Activated CD4-positive, alpha-beta T cell treated with anti-CD3 and anti-CD28 coated beads, Interleukin-2, amount 10 ng/mL, durations not matched to agents 24 days and 14 days (primary cell): ENCODE results near the gene CCDC188. TPM values are rescaled to one million over a fixed set of nuclear protein-coding genes. Genes with fewer than 3 reads are reported as not detected.

Experiments used
- DNase-seq: peaks from one replicate; pipeline ENCODE4 v3.0.0; 2022
- H3K27ac Mint-ChIP-seq: one replicate; pipeline ENCODE4 v1.8.0; 2022; ENCODE audit warnings: mild to moderate bottlenecking, mixed read lengths
- H3K27me3 Mint-ChIP-seq: one replicate; pipeline ENCODE4 v1.8.0; 2022; ENCODE audit warnings: mixed read lengths
- H3K36me3 Mint-ChIP-seq: one replicate; pipeline ENCODE4 v1.8.0; 2022; ENCODE audit warnings: low read depth, mild to moderate bottlenecking, mixed read lengths
- H3K4me1 Mint-ChIP-seq: one replicate; pipeline ENCODE4 v1.8.0; 2021; ENCODE audit warnings: mixed read lengths
- H3K4me3 Mint-ChIP-seq: one replicate; pipeline ENCODE4 v1.8.0; 2022; ENCODE audit warnings: mild to moderate bottlenecking, moderate library complexity, mixed read lengths
- H3K9me3 Mint-ChIP-seq: one replicate; pipeline ENCODE4 v1.8.0; 2021; ENCODE audit warnings: mixed read lengths
- intact Hi-C: fragments of 100-400 bp; cut with micrococcal nuclease; formaldehyde crosslinking; loops from one replicate; pipeline ENCODE4 v1.15.1; 2023
- total RNA-seq: library from RNA; stranded (reverse); gene quantifications from 2 replicates; pipeline ENCODE4 v1.2.3, GENCODE V29; 2022

CCDC188 gene
- 0.14 TPM in 1 of 2 replicates, not detected in the other for total RNA-seq

GRCh38 chr22:20150381-20151275 lies at the start of gene CCDC188:
Gene CCDC188, minus strand, starts transcription at chr22:20151055. Its CDS starts 69 bp downstream, at chr22:20150986.
- no peaks in the 10 kb centered on the region for H3K27me3 Mint-ChIP-seq
- H3K4me1 Mint-ChIP-seq, result peaks cover 2% of the 10 kb centered on the region
- H3K9me3 Mint-ChIP-seq, result no peaks in the 10 kb centered on the region
- no peak within 1 kb of the TSS for H3K4me3 Mint-ChIP-seq
- intact Hi-C loops, result no loop called here
- no peak within 1 kb of the TSS for H3K27ac Mint-ChIP-seq
- DNase-seq, result no peak
- no peaks in the 10 kb centered on the region for H3K36me3 Mint-ChIP-seq

- Mint-ChIP-seq H3K4me1 (no peaks in the 10 kb centered on the region), H3K4me3 (no peak overlapping the region), H3K36me3 (no peaks in the 10 kb centered on the region), H3K9me3 (no peaks in the 10 kb centered on the region), H3K27ac (no peak overlapping the region), H3K27me3 (no peaks in the 10 kb centered on the region)
- DNase-seq, result no peak
- intact Hi-C loops, result no loop called here
Observed at GRCh38 chr22:20199906-20200305, 49.1 kb upstream of the CCDC188 start.

- no peak for DNase-seq
- intact Hi-C loops, result no loop called here
Observed at GRCh38 chr22:20199413-20199842, 48.6 kb upstream of the CCDC188 start.

GRCh38 chr22:20198557-20199319 lies 47.9 kb upstream of the CCDC188 start:
- Mint-ChIP-seq H3K4me3 (no peak overlapping the region), H3K9me3 (no peaks in the 10 kb centered on the region)
- DNase-seq, result no peak

More at GRCh38 chr22:20199413-20199842, 48.6 kb upstream of the CCDC188 start:
- Mint-ChIP-seq H3K4me3 (no peak overlapping the region), H3K27ac (no peak overlapping the region), H3K9me3 (no peaks in the 10 kb centered on the region), H3K27me3 (no peaks in the 10 kb centered on the region), H3K36me3 (no peaks in the 10 kb centered on the region), H3K4me1 (no peaks in the 10 kb centered on the region)

GRCh38 chr22:20197407-20198030 lies 46.7 kb upstream of the CCDC188 start:
- H3K27me3 Mint-ChIP-seq, result no peaks in the 10 kb centered on the region
- no peak overlapping the region for H3K27ac Mint-ChIP-seq
- intact Hi-C loops, result no loop called here
- H3K4me3 Mint-ChIP-seq, result no peak overlapping the region
- no peaks in the 10 kb centered on the region for H3K9me3 Mint-ChIP-seq
- H3K36me3 Mint-ChIP-seq, result no peaks in the 10 kb centered on the region
- DNase-seq, result no peak
- no peaks in the 10 kb centered on the region for H3K4me1 Mint-ChIP-seq

More at GRCh38 chr22:20198557-20199319, 47.9 kb upstream of the CCDC188 start:
- intact Hi-C loops, result no loop called here
- no peaks in the 10 kb centered on the region for H3K4me1 Mint-ChIP-seq
- no peaks in the 10 kb centered on the region for H3K27me3 Mint-ChIP-seq
- no peak overlapping the region for H3K27ac Mint-ChIP-seq
- H3K36me3 Mint-ChIP-seq, result no peaks in the 10 kb centered on the region

GRCh38 chr22:20196094-20196842 lies 45.4 kb upstream of the CCDC188 start:
- Mint-ChIP-seq H3K4me1 (no peaks in the 10 kb centered on the region), H3K4me3 (no peak overlapping the region), H3K36me3 (no peaks in the 10 kb centered on the region), H3K27ac (no peak overlapping the region), H3K9me3 (no peaks in the 10 kb centered on the region), H3K27me3 (no peaks in the 10 kb centered on the region)
- intact Hi-C loops, result no loop called here
- no peak for DNase-seq

GRCh38 chr22:20194681-20195593 lies 44.1 kb upstream of the CCDC188 start:
- H3K4me1 Mint-ChIP-seq, result no peaks in the 10 kb centered on the region
- H3K36me3 Mint-ChIP-seq, result no peaks in the 10 kb centered on the region
- intact Hi-C loops, result no loop called here
- H3K27ac Mint-ChIP-seq, result no peak overlapping the region
- no peak for DNase-seq
- no peaks in the 10 kb centered on the region for H3K9me3 Mint-ChIP-seq
- H3K27me3 Mint-ChIP-seq, result no peaks in the 10 kb centered on the region
- H3K4me3 Mint-ChIP-seq, result no peak overlapping the region

- H3K9me3 Mint-ChIP-seq, result no peaks in the 10 kb centered on the region
- no peaks in the 10 kb centered on the region for H3K4me1 Mint-ChIP-seq
- H3K36me3 Mint-ChIP-seq, result no peaks in the 10 kb centered on the region
- H3K27me3 Mint-ChIP-seq, result no peaks in the 10 kb centered on the region
- intact Hi-C loops, result no loop called here
- H3K27ac Mint-ChIP-seq, result no peak overlapping the region
- H3K4me3 Mint-ChIP-seq, result no peak overlapping the region
- DNase-seq, result no peak
Observed at GRCh38 chr22:20193761-20194494, 43.1 kb upstream of the CCDC188 start.

- H3K4me3 Mint-ChIP-seq, result no peak overlapping the region
- no peaks in the 10 kb centered on the region for H3K27me3 Mint-ChIP-seq
- H3K4me1 Mint-ChIP-seq, result no peaks in the 10 kb centered on the region
- intact Hi-C loops, result no loop called here
- H3K27ac Mint-ChIP-seq, result no peak overlapping the region
- H3K9me3 Mint-ChIP-seq, result no peaks in the 10 kb centered on the region
- no peak for DNase-seq
- H3K36me3 Mint-ChIP-seq, result no peaks in the 10 kb centered on the region
Observed at GRCh38 chr22:20192972-20193760, 42.3 kb upstream of the CCDC188 start.

- DNase-seq, result no peak
- intact Hi-C loops, result no loop called here
- Mint-ChIP-seq H3K27ac (no peak overlapping the region), H3K27me3 (no peaks in the 10 kb centered on the region), H3K4me1 (no peaks in the 10 kb centered on the region), H3K9me3 (no peaks in the 10 kb centered on the region), H3K4me3 (no peak overlapping the region), H3K36me3 (no peaks in the 10 kb centered on the region)
Observed at GRCh38 chr22:20192293-20192971, 41.6 kb upstream of the CCDC188 start.

- no peak for DNase-seq
- no peaks in the 10 kb centered on the region for H3K36me3 Mint-ChIP-seq
- intact Hi-C loops, result no loop called here
- no peak overlapping the region for H3K27ac Mint-ChIP-seq
- H3K4me3 Mint-ChIP-seq, result no peak overlapping the region
- H3K4me1 Mint-ChIP-seq, result no peaks in the 10 kb centered on the region
- no peaks in the 10 kb centered on the region for H3K9me3 Mint-ChIP-seq
- H3K27me3 Mint-ChIP-seq, result no peaks in the 10 kb centered on the region
Observed at GRCh38 chr22:20191803-20192202, 40.9 kb upstream of the CCDC188 start.
